ENCODE results near the gene NEGR1. TPM values are rescaled to one million over a fixed set of nuclear protein-coding genes. Genes with fewer than 3 reads are reported as not detected.
A peak's percentile ranks its signal among the peaks of the same experiment; 100 is the strongest.

Gene NEGR1
- total RNA-seq, 4 donors from 2014 or later: 33.3 to 73.0 (median 54.1) TPM

DNA sequence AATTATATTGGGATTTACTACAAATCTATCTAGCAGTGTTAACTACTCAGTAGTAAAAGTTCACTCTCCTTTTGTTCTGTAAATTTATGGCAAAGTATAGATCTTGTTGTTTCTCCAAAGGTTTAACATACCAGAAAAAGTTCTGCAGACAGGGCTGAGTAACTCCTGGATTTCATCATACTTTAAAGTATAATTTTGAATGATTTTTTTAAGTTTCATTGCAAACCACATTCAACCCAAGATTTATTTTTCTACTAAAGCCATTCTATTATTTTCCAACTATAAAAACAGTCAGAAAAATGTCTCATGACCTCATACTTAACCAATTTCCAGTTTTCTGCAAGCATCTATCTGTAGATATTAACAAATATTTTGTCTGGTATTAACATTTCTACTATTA is 615.7 kb downstream of the NEGR1 start:
- H3K36me3 ChIP-seq: no peaks in the 10 kb centered on the region
- ATAC-seq: no peak
- no peak overlapping the region for H3K4me3 ChIP-seq
- no peak overlapping the region for H3K27ac ChIP-seq
- no peaks in the 10 kb centered on the region for H3K27me3 ChIP-seq
- TF ChIP-seq POLR2AphosphoS5 (IDR thresholded peaks at IDR 0.05): no peak
- TF ChIP-seq POLR2A (IDR thresholded peaks at IDR 0.05): no peak
- no peak for TF ChIP-seq CTCF (IDR thresholded peaks at IDR 0.05)
- no peak for TF ChIP-seq EP300 (IDR thresholded peaks at IDR 0.05)
- H3K4me1 ChIP-seq: no peaks in the 10 kb centered on the region
- no peaks in the 10 kb centered on the region for H3K9me3 ChIP-seq

GRCh38 chr1:71660411-71660810 is 621.9 kb downstream of the NEGR1 start:
- no peaks in the 10 kb centered on the region for H3K9me3 ChIP-seq
- no peak for ATAC-seq
- no peak overlapping the region for H3K27ac ChIP-seq
- H3K4me3 ChIP-seq: no peak overlapping the region
- H3K27me3 ChIP-seq: no peaks in the 10 kb centered on the region
- peaks cover 0 to 22% (median 2%) of the 10 kb centered on the region in 3 donors for H3K4me1 ChIP-seq
- no peaks in the 10 kb centered on the region for H3K36me3 ChIP-seq
- 87 to 94% methylated on average over 3 to 4 of the region's 4 CpGs for WGBS, 2 donors (ENCODE audit: low coverage in 1 of 2)
- no peak for TF ChIP-seq POLR2AphosphoS5 (IDR thresholded peaks at IDR 0.05)
- no peak for TF ChIP-seq EP300 (IDR thresholded peaks at IDR 0.05)
- TF ChIP-seq CTCF (IDR thresholded peaks at IDR 0.05): no peak
- TF ChIP-seq POLR2A (IDR thresholded peaks at IDR 0.05): no peak

DNA sequence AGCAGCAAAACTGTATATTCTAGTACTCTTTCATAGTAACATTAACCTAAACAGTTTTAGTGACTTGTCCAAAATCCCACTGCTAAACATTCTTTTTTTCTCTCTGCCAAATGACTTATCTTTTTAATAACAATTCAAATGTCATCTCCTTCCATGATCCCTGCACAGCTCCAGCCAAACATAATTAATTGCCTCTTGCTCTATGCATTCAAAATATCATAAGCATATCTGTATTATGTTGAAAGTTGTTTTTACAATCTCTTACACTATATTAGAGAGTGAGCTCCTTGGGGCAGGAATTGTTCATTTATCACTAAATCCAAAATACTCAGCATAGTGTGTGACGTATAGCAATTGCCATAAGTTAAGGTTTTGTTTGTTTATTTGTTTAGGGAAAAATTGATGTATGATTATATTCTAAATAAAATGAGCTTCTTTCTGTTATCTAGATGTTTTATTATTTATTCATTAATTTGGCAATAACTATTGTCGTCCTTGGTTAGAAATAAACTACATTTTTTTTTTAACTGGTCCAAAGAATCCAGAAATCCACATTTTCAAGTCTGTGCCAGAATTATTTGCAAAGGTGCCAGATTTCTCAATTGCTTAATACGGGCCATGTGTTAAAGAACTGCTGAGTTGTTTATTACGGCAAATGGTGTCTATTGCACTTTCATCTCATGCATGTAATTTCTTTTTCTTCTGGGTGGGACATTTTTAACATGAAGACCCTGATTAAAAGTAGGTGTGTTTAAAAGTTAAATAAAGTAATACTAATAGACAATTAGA is 624.3 kb downstream of the NEGR1 start:
- H3K4me3 ChIP-seq: no peak overlapping the region
- TF ChIP-seq POLR2AphosphoS5 (IDR thresholded peaks at IDR 0.05): peak; percentile 69
- TF ChIP-seq EP300 (IDR thresholded peaks at IDR 0.05): no peak
- no peak for TF ChIP-seq CTCF (IDR thresholded peaks at IDR 0.05)
- H3K4me1 ChIP-seq: peaks cover 0 to 22% (median 2%) of the 10 kb centered on the region in 3 donors
- no peaks in the 10 kb centered on the region for H3K27me3 ChIP-seq
- no peaks in the 10 kb centered on the region for H3K9me3 ChIP-seq
- no peaks in the 10 kb centered on the region for H3K36me3 ChIP-seq
- whole genome bisulfite sequencing, 2 donors (ENCODE audit: low coverage in 1 of 2): 26 to 33% methylated on average over 4 of the region's 4 CpGs
- ATAC-seq: no peak
- H3K27ac ChIP-seq: no peak overlapping the region

DNA sequence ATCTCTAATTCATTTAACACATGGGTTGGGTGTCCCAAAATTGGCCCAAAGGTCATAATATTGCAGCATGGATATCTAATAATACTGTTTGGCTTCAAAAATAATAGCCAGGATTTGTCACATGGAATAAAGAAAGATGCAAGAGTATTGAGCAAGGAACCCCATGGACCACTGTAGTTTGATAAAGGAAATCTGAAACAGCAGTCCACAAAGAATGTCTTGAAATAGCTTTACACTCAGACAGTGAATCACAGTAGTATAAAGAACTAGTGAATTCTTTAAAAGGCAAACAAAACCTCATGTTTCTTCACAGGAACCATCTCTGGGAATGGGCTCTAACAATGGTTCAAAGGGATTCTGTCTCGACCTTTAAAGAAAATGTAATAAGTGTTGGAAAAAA is 625.4 kb downstream of the NEGR1 start:
- Histone ChIP-seq H3K4me3 (no peak overlapping the region), H3K36me3 (no peaks in the 10 kb centered on the region), H3K27ac (no peak overlapping the region), H3K27me3 (no peaks in the 10 kb centered on the region), H3K9me3 (no peaks in the 10 kb centered on the region), H3K4me1 (peaks cover 0 to 22% (median 2%) of the 10 kb centered on the region in 3 donors)
- ATAC-seq: peak; percentile 10
- WGBS, 2 donors (ENCODE audit: low coverage in 1 of 2): 78 to 88% methylated on average over 1 of the region's 1 CpG
- TF ChIP-seq CTCF (IDR thresholded peaks at IDR 0.05) (no peak), POLR2AphosphoS5 (IDR thresholded peaks at IDR 0.05) (no peak), EP300 (IDR thresholded peaks at IDR 0.05) (no peak)

- no peak for ATAC-seq
- WGBS, 2 donors (ENCODE audit: low coverage in 1 of 2): 80 to 91% methylated on average over 2 of the region's 2 CpGs
- TF ChIP-seq POLR2A (IDR thresholded peaks at IDR 0.05): no peak
- no peak for TF ChIP-seq POLR2AphosphoS5 (IDR thresholded peaks at IDR 0.05)
- no peak for TF ChIP-seq EP300 (IDR thresholded peaks at IDR 0.05)
- no peak for TF ChIP-seq CTCF (IDR thresholded peaks at IDR 0.05)
- H3K4me1 ChIP-seq: peaks cover 0 to 22% (median 2%) of the 10 kb centered on the region in 3 donors
- H3K27ac ChIP-seq: no peak overlapping the region
- H3K36me3 ChIP-seq: no peaks in the 10 kb centered on the region
- no peak overlapping the region for H3K4me3 ChIP-seq
- H3K9me3 ChIP-seq: no peaks in the 10 kb centered on the region
- no peaks in the 10 kb centered on the region for H3K27me3 ChIP-seq
These were observed 626.7 kb downstream of the NEGR1 start for GRCh38 chr1:71655604-71656003.

Data from gastroesophageal sphincter (tissue), 4 donors.